NB4 (cell line): ENCODE results near the gene CD200R1.

Experiments
- DNase-seq: peaks from one replicate; pipeline ENCODE4 v3.0.0; 2010; ENCODE audit warnings: low read depth
- H3K4me3 ChIP-seq: one replicate; pipeline ENCODE4 v1.5.1; 2011; ENCODE audit warnings: mild to moderate bottlenecking, low read depth, low read length, moderate library complexity
- MAX ChIP-seq: IDR thresholded peaks from 2 replicates; pipeline ENCODE4 v1.6.1; 2011; ENCODE audit warnings: low read depth, low read length
- MYC ChIP-seq: IDR thresholded peaks from 2 replicates; pipeline ENCODE4 v1.6.1; 2011; ENCODE audit warnings: low read depth, low read length
- POLR2A ChIP-seq: IDR thresholded peaks from 2 replicates; pipeline ENCODE4 v1.6.1; 2011; ENCODE audit warnings: mild to moderate bottlenecking; ENCODE audit not compliant: insufficient read length; ENCODE audit errors: extremely low read depth
- TF ChIP-seq, protein P1 (sequence below): IDR thresholded peaks from one replicate; pipeline ENCODE4 v1.5.1; 2012; ENCODE audit warnings: low read depth, low read length

Gene CD200R1

GRCh38 chr3:112979244-112979832, 4.4 kb upstream of the CD200R1 start:
- DNase-seq = peak; percentile 56
- no peak overlapping the region for H3K4me3 ChIP-seq
- no peak for TF ChIP-seq MYC
- TF ChIP-seq MAX = no peak
- no peak for TF ChIP-seq POLR2A
- TF ChIP-seq, protein P1, sequence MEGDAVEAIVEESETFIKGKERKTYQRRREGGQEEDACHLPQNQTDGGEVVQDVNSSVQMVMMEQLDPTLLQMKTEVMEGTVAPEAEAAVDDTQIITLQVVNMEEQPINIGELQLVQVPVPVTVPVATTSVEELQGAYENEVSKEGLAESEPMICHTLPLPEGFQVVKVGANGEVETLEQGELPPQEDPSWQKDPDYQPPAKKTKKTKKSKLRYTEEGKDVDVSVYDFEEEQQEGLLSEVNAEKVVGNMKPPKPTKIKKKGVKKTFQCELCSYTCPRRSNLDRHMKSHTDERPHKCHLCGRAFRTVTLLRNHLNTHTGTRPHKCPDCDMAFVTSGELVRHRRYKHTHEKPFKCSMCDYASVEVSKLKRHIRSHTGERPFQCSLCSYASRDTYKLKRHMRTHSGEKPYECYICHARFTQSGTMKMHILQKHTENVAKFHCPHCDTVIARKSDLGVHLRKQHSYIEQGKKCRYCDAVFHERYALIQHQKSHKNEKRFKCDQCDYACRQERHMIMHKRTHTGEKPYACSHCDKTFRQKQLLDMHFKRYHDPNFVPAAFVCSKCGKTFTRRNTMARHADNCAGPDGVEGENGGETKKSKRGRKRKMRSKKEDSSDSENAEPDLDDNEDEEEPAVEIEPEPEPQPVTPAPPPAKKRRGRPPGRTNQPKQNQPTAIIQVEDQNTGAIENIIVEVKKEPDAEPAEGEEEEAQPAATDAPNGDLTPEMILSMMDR = peak; percentile 12

DNA sequence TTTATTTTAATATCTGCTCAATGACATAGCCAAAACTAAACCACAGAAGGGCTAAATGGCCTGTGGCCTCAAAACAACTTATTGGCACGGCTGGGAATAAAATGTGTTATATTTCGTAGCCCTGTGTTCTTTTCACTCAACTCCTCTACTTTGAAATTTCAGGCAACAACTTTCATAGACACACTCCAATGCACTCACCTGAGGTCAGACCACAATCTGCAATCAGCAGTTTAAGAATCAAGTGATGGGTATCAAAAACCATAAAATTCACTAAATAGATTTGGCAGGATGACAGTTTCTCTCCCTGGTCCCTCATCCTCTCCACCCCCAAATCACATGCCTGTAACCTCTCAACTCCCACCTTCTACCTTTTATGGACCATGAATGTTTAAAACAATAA, 2.0 kb upstream of the CD200R1 start:
- TF ChIP-seq, protein P1 = no peak
- TF ChIP-seq POLR2A = no peak
- TF ChIP-seq MYC = no peak
- TF ChIP-seq MAX = no peak
- H3K4me3 ChIP-seq = no peak overlapping the region
- DNase-seq = no peak

GRCh38 chr3:112976001-112976400, 1.1 kb upstream of the CD200R1 start:
- no peak for TF ChIP-seq MAX
- TF ChIP-seq, protein P1 = no peak
- TF ChIP-seq POLR2A = no peak
- TF ChIP-seq MYC = no peak
- no peak overlapping the region for H3K4me3 ChIP-seq
- DNase-seq = no peak

DNA sequence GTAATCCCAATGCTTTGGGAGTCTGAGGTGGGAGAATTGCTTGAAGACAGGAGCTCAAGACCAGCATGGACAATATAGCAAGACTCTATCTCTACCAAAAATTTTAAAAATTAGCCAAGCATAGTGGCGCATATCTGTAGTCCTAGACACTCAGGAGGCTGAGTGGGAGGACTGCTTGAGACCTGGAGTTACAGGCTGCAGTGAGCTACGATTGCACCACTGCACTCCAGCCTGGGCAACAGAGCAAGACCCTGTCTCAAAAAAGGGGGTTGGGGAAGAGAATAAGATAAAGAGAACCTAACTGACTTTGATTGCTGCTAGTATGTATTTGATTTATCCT, 755 bp downstream of the CD200R1 start:
- TF ChIP-seq, protein P1 = no peak
- TF ChIP-seq POLR2A (no peak), MAX (no peak), MYC (no peak)
- no peak for DNase-seq
- no peak overlapping the region for H3K4me3 ChIP-seq

DNA sequence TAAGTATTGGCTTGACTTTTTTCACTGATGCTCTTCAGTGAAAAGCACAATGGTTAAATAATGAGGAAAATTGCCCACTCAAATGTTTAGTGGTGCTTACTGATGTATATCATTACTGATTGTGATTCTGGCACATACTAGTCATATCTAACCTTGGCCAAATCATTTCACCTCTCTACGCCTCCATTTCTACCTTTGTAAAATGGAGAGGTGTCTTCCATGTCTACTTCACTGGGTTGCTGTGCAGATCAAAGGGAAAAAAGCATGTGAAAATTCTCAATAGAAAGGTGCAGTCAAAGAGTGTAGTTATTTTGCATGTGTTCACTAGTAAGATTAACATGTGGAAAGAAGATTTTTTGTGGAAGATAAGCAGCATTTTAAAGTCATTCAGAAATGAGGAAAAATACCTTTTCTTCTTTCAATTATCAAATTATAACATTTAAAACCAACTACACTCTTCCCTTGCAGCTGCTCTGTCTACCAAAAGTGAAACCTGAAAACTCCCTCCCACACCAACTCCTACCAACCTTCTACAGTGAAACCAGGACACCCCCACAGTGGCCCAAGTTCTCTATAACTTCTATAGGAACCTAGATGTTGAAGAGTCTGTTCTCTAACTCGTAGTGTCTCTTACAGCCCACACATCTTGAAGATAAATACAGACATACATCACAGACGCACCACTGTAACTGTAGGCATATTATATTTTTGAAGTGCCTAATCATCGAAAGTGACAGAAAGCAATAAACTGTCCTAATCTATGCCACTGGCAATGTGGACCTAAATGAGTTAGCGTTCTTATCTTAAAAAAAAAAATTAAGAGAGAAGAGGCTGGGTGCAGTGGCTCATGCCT, 1.4 kb downstream of the CD200R1 start:
- TF ChIP-seq, protein P1 = no peak
- TF ChIP-seq MAX = no peak
- no peak for TF ChIP-seq POLR2A
- TF ChIP-seq MYC = no peak
- peak; percentile 22 for DNase-seq

More for the DNA sequence above, 1.4 kb downstream of the CD200R1 start:
- H3K4me3 ChIP-seq = no peak overlapping the region
